Measurements from ENCODE around the gene KIF25.
"Not testable (repeated sequence)": the region's sequence is repeated elsewhere in the genome, so short reads cannot be mapped to it uniquely, and the experiment has no call there.

Gene KIF25

DNA sequence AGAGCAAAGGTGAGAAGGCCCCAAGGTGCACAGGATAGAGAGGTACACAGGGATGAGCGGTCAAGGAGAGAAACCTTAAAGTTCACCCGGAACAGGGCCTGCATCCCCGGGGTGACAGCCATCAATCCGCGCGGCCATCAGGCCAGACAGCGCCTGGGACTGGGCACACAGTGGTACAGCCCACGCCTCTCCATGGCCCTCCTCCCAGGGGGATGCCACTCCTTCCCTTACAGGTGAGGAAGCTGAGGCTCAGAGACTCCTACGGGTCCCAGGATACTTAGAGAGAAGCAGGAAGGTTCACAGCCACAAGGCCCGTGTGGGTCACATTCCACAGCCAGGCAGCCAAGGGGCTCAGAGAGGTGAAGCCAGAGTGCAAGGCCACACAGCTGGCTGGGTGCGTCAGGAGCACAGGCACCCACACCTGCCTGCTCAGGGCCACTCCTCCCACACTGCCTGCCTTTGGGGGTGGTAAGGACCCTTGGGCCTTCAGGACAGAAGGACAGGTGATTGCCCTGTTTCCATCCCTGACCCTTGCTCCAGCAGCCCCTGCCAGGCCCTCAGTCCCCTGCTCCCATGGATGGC is 66.8 kb downstream of the KIF25 start:
- no peak for DNase-seq (ENCODE audit: low read depth, low spot score)

- no peak for DNase-seq (ENCODE audit: low read depth, low spot score)
Measured at GRCh38 chr6:168067081-168067759, 69.7 kb downstream of the KIF25 start.

GRCh38 chr6:168070804-168071203 is 73.3 kb downstream of the KIF25 start:
- DNase-seq (ENCODE audit: low read depth, low spot score), result no peak

- DNase-seq (ENCODE audit: low read depth, low spot score), result no peak
Measured at GRCh38 chr6:168071620-168072019, 74.1 kb downstream of the KIF25 start.

GRCh38 chr6:168072261-168072660 is 74.8 kb downstream of the KIF25 start:
- DNase-seq (ENCODE audit: low read depth, low spot score), result no peak

DNA sequence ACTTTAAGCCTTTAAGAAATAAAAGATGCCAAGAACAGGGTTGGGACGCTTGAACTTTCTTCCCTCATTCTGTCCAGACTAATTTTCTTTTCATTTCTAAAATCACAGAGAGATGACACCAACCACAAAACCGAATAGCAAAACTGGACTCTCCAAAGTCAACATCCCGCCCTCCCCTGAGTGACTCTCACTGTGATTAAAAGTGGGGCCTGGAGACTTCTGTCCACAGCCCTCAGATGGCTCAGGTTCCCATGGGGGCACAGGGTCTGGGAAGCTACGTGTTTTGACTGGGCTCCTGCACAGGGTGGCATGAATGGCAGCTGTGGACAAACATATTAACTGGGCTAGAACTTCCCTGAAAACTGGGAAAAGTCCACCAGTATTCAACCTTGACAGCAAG is 75.3 kb downstream of the KIF25 start:
- no peak for DNase-seq (ENCODE audit: low read depth, low spot score)

- no peak for DNase-seq (ENCODE audit: low read depth, low spot score)
Measured at GRCh38 chr6:168073937-168074730, 76.7 kb downstream of the KIF25 start.

DNA sequence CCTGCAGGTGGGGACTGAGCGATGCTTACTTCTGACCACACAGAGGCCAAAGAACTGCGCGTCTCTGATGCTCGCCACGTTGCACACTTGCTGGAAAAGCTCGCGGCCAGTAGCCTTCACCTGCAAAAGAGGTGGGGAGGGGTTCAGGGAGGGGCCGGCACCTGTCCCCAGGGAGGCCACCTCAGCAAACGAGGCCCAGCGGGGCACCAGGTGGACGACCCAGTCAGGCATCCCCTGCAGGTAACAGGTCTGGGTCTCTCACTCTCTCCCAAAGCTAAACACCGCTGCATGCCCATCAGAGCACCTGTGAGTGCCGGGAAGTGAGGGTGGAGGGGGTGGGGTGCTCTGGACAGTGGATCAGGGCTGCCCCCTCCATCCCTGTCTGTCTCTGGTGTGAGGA is 77.7 kb downstream of the KIF25 start:
- DNase-seq (ENCODE audit: low read depth, low spot score), result no peak

- no peak for DNase-seq (ENCODE audit: low read depth, low spot score)
Measured at GRCh38 chr6:168075787-168076202, 78.3 kb downstream of the KIF25 start.

DNA sequence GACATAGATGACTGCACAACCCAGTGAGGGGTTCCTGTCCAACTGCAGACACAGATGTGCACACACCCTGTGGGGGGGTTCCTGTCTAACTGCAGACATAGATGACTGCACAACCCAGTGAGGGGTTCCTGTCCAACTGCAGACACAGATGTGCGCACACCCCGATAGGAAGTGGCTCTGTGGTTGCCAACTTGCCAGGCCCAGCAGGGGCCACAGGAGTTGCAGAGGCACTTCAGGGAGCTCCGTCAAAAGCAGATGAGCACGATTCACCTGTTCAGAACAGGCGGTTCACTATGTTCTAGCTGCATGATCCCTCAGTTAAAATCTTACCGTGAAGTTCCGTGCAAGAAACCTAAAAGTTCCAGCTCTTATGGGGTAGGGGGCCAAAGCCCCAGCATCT is 79.9 kb downstream of the KIF25 start:
- not testable (repeated sequence) for DNase-seq (ENCODE audit: low read depth, low spot score)

- DNase-seq (ENCODE audit: low read depth, low spot score), result no peak
Measured at GRCh38 chr6:168078175-168078942, 80.9 kb downstream of the KIF25 start.

DNA sequence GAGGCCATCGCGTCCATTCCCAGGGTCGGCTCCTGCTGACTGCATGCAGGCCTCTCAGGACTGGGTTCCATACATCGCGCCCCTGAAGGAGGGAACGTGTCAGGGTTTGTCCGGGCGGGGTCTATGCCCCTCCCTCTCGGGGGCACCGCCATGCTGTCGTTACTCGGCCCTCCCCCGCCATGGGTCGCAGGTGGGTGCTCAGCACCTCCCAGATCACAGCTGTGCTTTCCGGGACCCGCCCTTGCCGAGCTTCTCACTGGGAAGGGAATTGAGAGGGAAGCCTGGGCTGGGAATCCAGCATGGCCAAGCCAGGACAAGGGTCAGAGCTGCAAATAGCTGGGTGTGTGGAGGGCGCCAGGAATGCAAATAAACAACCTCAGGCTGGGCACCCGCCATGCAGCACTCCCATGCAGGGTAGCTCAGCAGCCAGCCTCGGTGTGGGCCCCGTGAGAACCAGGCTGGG is 81.5 kb downstream of the KIF25 start, which contains the start of gene FRMD1:
Gene FRMD1 (minus strand): TSS at position 270 of the 463 bp plus-strand sequence. CDS start 118 bp downstream, at position 152.
- DNase-seq (ENCODE audit: low read depth, low spot score), result no peak

DNA sequence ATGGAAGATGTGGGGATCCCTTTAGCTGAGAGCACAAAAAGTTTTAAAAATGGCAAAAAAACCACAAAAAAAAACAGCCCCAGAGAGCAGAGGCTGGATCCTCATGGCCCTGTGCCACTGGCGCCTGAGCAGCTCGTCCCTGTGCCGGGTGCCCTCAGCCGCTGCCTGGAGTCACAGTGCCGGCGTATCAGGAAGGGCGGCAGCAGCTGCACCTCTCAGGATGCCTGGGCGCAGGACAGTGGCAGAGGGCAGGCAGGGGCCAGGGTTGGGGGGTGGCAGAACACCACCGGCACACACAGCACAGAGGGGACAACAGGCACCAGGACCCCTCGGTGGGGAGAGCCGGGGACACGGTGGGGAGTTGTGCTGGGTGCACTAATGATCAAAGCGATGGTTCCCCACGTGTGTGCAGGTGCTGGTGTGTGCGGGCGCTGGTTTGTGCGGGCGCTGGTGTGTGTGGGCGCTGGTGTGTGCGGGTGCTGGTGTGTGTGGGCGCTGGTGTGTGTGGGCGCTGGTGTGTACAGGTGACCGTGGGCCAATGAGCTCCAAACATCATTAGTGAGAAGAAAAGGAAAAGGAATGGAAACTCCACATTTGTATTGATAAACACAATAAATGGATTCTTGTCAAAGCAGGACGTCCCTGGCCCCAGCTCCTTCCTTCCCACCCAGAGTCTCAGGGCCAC is 83.1 kb downstream of the KIF25 start:
- DNase-seq (ENCODE audit: low read depth, low spot score), result no peak

GRCh38 chr6:168081858-168082546 is 84.5 kb downstream of the KIF25 start:
- DNase-seq (ENCODE audit: low read depth, low spot score), result no peak

DNA sequence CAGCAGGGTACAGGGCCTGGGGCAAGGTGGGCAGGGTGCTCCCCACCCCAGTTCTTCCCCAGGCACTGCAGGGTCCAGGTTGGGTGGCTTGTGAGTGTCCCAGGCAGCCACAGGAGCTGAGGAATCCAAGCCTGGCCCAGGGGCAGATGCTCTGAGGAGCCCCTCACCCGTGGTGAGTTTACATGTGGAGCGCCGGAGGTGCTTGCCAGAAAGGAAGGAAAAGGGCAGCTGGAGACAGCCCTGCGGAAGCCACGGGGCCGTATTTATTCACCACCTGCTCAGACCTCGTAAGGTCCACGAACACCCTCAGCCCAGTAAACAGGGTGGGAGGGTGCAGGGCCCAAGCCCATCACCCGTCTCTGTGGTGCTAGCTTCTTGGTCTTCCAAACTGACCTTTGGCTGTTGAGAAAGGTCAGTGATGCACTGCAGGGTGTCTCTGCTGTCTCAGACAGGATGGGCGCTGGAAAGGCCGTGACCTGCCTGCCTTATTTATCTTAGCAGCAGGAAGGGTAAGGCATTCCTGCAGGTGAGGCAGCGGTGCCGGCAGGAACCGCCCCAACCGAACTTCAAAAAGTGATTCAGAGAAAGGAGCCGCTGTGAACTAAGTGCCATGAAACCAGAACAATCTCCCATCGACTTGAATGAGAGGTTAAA is 85.5 kb downstream of the KIF25 start:
- DNase-seq (ENCODE audit: low read depth, low spot score), result no peak

- DNase-seq (ENCODE audit: low read depth, low spot score), result no peak
Measured at GRCh38 chr6:168083514-168083885, 86.0 kb downstream of the KIF25 start.

- no peak for DNase-seq (ENCODE audit: low read depth, low spot score)
Measured at GRCh38 chr6:168084465-168085160, 87.1 kb downstream of the KIF25 start.

DNA sequence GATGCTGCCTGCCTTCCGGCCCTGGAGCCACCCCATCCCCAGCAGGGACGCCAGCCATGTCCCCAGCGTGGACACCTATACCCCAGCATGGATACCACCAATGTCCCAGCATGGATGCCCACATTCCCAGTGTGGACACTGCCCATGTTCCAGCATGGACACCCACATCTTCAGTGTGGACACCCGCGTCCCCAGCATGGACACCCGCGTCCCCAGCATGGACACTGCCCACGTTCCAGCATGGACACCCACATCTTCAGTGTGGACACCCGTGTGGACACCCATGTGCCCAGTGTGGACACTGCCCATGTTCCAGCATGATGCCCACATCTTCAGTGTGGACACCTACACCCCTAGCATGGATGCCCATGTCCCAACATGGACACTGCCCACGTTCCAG is 88.6 kb downstream of the KIF25 start:
- DNase-seq (ENCODE audit: low read depth, low spot score), result no peak

DNA sequence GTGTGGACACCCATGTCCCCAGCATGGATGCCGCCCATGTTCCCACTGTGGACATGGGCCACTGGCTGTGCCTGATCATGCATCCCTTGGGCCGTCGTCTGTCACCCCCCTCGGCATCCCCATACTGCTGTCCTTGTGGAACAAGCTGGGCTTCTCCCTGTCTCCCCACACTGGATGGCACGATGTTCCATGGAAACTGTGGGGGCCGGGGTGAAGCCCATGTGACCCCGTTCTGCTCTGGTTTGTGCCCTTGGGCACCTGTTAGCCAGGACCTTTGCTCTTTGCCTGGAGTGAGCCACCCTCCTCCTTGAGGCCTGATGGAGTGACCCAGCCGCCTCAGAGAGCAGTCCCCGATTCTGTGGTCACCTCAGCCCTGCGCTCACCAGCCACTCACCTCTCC is 89.1 kb downstream of the KIF25 start:
- no peak for DNase-seq (ENCODE audit: low read depth, low spot score)

Data from brain pericyte (primary cell).